Activated naive CD4-positive, alpha-beta T cell treated with anti-CD3 and anti-CD28 coated beads, Interleukin-2, amount 50 U/mL, for 24 hours (primary cell): ENCODE data around the gene PSMD4.

Experiments
- H3K27ac Mint-ChIP-seq: one replicate; pipeline ENCODE4 v1.8.0; 2021; ENCODE audit warnings: mild to moderate bottlenecking, mixed read lengths
- H3K27me3 Mint-ChIP-seq: one replicate; pipeline ENCODE4 v1.8.0; 2021; ENCODE audit warnings: mixed read lengths
- H3K36me3 Mint-ChIP-seq: one replicate; pipeline ENCODE4 v1.8.0; 2021; ENCODE audit warnings: mixed read lengths
- H3K4me1 Mint-ChIP-seq: one replicate; pipeline ENCODE4 v1.8.0; 2021; ENCODE audit warnings: mixed read lengths
- H3K4me3 Mint-ChIP-seq: one replicate; pipeline ENCODE4 v1.8.0; 2021; ENCODE audit warnings: mild to moderate bottlenecking, mixed read lengths
- H3K9me3 Mint-ChIP-seq: one replicate; pipeline ENCODE4 v1.8.0; 2021; ENCODE audit warnings: mixed read lengths

The PSMD4 gene

DNA sequence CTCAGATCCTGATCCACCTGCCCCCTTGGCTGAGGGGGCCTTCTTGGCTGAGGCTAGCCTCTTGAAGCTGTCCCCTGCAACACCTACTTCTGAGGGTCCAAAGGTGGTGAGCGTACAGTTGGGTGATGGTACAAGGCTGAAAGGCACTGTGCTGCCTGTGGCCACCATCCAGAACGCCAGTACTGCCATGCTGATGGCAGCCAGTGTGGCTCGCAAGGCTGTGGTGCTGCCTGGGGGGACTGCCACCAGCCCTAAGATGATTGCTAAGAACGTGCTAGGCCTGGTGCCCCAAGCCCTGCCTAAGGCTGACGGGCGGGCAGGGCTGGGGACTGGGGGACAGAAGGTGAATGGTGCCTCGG is 32.8 kb downstream of the PSMD4 start:
- Mint-ChIP-seq H3K36me3 (peaks cover 4% of the 10 kb centered on the region), H3K27ac (peak overlapping the region; percentile 41), H3K4me1 (peaks cover 36% of the 10 kb centered on the region), H3K27me3 (no peaks in the 10 kb centered on the region), H3K9me3 (no peaks in the 10 kb centered on the region), H3K4me3 (no peak overlapping the region)

DNA sequence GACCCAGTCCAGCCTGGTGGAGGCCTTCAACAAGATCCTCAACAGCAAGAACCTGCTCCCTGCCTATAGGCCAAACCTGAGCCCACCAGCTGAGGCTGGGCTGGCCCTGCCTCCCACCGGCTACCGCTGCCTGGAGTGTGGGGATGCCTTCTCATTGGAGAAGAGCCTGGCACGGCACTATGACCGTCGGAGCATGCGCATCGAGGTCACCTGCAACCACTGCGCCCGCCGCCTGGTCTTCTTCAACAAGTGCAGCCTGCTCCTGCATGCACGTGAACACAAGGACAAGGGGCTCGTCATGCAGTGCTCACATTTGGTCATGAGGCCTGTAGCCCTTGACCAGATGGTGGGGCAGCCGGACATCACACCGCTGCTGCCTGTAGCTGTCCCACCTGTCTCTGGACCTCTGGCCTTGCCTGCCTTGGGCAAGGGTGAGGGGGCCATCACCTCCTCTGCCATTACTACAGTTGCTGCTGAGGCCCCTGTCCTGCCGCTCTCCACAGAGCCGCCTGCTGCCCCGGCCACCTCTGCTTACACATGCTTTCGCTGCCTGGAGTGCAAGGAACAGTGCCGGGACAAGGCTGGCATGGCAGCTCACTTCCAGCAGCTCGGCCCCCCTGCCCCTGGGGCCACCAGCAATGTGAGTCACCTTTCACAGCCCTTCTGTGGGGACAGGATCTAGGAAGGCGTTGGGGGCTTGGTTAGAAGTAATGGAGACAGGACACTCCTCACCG is 33.4 kb downstream of the PSMD4 start:
- no peak overlapping the region for H3K27ac Mint-ChIP-seq
- H3K4me3 Mint-ChIP-seq: no peak overlapping the region
- no peaks in the 10 kb centered on the region for H3K27me3 Mint-ChIP-seq
- H3K4me1 Mint-ChIP-seq: peaks cover 35% of the 10 kb centered on the region
- H3K9me3 Mint-ChIP-seq: no peaks in the 10 kb centered on the region
- peaks cover 4% of the 10 kb centered on the region for H3K36me3 Mint-ChIP-seq

DNA sequence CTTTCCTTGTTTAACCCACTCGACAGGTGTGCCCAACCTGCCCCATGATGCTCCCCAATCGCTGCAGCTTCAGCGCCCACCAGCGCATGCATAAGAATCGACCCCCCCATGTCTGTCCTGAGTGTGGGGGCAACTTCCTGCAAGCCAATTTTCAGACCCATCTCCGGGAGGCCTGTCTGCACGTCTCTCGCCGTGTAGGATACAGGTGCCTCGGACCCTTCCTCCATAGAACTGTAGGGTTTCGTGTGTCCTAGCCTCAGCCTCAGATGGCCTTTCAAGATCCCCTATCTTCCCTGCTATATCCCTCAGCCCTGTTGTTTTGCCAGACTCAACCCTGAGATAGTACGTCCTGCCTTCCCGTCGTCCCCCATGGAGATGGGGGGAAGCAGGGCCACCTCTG is 34.0 kb downstream of the PSMD4 start:
- H3K27ac Mint-ChIP-seq: peak overlapping the region; percentile 25
- peaks cover 29% of the 10 kb centered on the region for H3K4me1 Mint-ChIP-seq
- H3K4me3 Mint-ChIP-seq: no peak overlapping the region
- H3K27me3 Mint-ChIP-seq: no peaks in the 10 kb centered on the region
- peaks cover 4% of the 10 kb centered on the region for H3K36me3 Mint-ChIP-seq
- H3K9me3 Mint-ChIP-seq: no peaks in the 10 kb centered on the region

DNA sequence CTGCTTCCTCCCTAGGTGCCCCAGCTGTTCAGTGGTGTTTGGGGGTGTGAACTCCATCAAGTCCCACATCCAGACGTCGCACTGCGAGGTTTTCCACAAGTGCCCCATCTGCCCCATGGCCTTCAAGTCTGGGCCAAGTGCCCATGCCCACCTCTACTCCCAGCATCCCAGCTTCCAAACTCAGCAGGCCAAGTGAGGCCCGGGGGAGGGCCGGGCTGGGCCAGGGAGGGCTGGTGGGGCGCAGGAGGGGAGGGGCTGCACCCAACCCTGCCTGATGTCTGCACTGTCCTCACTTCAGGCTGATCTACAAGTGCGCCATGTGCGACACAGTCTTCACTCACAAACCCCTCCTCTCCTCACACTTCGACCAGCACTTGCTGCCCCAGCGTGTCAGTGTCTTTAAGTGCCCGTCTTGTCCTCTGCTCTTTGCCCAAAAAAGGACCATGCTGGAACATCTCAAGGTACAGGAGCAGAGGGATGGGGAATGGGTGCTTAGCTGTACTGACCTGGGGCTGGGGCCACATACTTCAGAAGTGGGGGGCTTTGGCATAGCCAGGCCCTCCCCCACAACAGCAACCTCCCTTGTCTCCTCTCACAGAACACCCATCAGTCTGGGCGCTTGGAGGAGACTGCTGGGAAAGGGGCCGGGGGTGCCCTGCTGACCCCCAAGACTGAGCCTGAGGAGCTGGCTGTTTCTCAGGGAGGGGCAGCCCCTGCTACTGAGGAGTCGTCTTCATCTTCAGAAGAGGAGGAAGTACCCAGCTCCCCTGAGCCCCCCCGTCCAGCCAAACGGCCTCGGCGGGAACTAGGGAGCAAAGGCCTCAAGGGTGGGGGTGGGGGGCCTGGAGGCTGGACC is 34.8 kb downstream of the PSMD4 start:
- Mint-ChIP-seq H3K36me3 (peaks cover 4% of the 10 kb centered on the region), H3K4me1 (peaks cover 21% of the 10 kb centered on the region), H3K9me3 (no peaks in the 10 kb centered on the region), H3K27me3 (no peaks in the 10 kb centered on the region), H3K4me3 (no peak overlapping the region), H3K27ac (peak overlapping the region; percentile 55)

DNA sequence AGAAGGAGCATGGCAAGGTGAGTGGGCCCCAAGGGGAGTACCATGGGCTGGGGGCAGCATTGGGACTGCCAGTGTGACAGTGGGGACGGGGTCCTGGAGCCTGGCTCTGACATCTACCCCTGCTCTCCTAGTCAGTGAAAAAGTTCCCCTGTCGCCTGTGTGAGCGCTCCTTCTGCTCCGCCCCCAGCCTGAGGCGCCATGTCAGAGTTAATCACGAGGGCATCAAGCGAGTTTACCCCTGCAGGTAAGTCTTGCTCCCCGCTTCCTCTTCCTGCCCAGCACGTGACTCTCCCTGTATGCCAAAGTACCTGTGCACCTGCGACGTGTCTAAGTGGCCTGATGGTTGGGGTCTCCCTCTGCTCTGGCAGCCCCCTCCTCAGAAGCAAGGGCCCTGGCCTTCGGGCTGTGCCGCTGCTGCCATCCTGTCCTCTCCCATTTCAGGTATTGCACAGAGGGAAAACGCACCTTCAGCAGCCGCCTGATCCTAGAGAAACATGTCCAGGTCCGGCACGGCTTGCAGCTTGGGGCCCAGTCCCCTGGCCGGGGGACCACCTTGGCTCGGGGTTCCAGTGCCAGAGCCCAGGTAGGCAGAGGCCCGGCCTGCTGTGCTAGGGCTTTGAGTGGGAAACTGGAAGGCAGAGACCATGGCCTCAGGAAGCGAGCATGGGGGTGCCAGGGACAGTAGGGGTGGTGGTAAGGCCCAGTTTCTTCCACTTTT is 35.6 kb downstream of the PSMD4 start:
- Mint-ChIP-seq H3K27me3 (no peaks in the 10 kb centered on the region), H3K36me3 (peaks cover 4% of the 10 kb centered on the region), H3K27ac (no peak overlapping the region)

GRCh38 chr1:151290709-151291303 is 36.3 kb downstream of the PSMD4 start:
- no peaks in the 10 kb centered on the region for H3K27me3 Mint-ChIP-seq
- H3K27ac Mint-ChIP-seq: no peak overlapping the region
- no peak overlapping the region for H3K4me3 Mint-ChIP-seq
- peaks cover 12% of the 10 kb centered on the region for H3K4me1 Mint-ChIP-seq
- H3K36me3 Mint-ChIP-seq: peaks cover 4% of the 10 kb centered on the region
- H3K9me3 Mint-ChIP-seq: no peaks in the 10 kb centered on the region

More for the DNA sequence above, 35.6 kb downstream of the PSMD4 start:
- H3K9me3 Mint-ChIP-seq: no peaks in the 10 kb centered on the region
- H3K4me3 Mint-ChIP-seq: no peak overlapping the region
- peaks cover 13% of the 10 kb centered on the region for H3K4me1 Mint-ChIP-seq

GRCh38 chr1:151292207-151293030 is 37.9 kb downstream of the PSMD4 start:
- Mint-ChIP-seq H3K27ac (peak overlapping the region; percentile 51), H3K36me3 (peaks cover 4% of the 10 kb centered on the region), H3K9me3 (no peaks in the 10 kb centered on the region), H3K4me3 (no peak overlapping the region), H3K27me3 (no peaks in the 10 kb centered on the region), H3K4me1 (peaks cover 9% of the 10 kb centered on the region)

GRCh38 chr1:151293093-151293492 is 38.6 kb downstream of the PSMD4 start:
- no peaks in the 10 kb centered on the region for H3K27me3 Mint-ChIP-seq
- no peaks in the 10 kb centered on the region for H3K9me3 Mint-ChIP-seq
- peaks cover 4% of the 10 kb centered on the region for H3K36me3 Mint-ChIP-seq
- no peak overlapping the region for H3K4me3 Mint-ChIP-seq
- peaks cover 9% of the 10 kb centered on the region for H3K4me1 Mint-ChIP-seq
- H3K27ac Mint-ChIP-seq: peak overlapping the region; percentile 8

DNA sequence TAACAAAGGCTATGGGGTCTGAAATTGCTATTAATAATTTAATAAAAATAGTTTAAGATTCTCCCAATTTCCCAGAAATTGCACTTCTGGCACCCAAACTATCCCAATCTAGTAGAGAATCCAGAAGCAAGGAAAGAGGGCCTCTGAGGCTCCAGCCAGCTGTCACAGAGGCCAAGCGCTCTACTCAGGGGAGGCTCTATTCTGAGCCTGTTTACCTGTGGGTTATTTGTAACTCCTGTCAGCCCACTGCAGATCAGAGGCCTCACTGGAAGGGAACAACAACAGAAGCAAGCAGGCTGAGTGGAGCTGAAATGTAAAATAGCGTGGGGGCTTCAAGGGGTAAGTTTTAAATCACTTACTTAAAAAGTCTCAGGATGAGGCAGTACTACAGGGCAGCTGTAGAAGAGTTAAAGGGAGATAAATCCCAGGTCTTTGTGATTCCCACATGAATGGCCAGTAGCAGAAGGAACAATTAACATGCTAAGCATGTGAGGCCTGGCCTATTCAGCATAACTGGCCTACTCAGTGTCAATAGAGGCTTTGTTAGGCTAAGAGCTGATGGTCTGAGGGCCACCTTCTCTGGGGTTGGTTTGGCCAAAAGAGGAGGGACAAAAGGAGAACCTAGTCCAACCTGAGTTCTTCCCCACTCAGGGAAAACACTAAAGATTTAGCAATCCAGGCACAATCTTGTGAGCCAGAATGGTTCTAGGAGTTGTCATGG is 40.4 kb downstream of the PSMD4 start:
- H3K4me3 Mint-ChIP-seq: no peak overlapping the region
- H3K9me3 Mint-ChIP-seq: no peaks in the 10 kb centered on the region
- no peak overlapping the region for H3K27ac Mint-ChIP-seq
- no peaks in the 10 kb centered on the region for H3K27me3 Mint-ChIP-seq
- H3K4me1 Mint-ChIP-seq: no peaks in the 10 kb centered on the region
- peaks cover 9% of the 10 kb centered on the region for H3K36me3 Mint-ChIP-seq

- Mint-ChIP-seq H3K9me3 (no peaks in the 10 kb centered on the region), H3K27ac (peak overlapping the region; percentile 51), H3K4me1 (peaks cover 46% of the 10 kb centered on the region), H3K36me3 (peaks cover 11% of the 10 kb centered on the region), H3K4me3 (no peak overlapping the region), H3K27me3 (no peaks in the 10 kb centered on the region)
These were observed 55.3 kb downstream of the PSMD4 start for GRCh38 chr1:151309811-151310323.

- Mint-ChIP-seq H3K4me3 (peak overlapping the region; percentile 63), H3K27me3 (no peaks in the 10 kb centered on the region), H3K27ac (no peak overlapping the region), H3K36me3 (peaks cover 9% of the 10 kb centered on the region), H3K4me1 (peaks cover 52% of the 10 kb centered on the region), H3K9me3 (no peaks in the 10 kb centered on the region)
These were observed 56.5 kb downstream of the PSMD4 start for GRCh38 chr1:151311011-151311410.

DNA sequence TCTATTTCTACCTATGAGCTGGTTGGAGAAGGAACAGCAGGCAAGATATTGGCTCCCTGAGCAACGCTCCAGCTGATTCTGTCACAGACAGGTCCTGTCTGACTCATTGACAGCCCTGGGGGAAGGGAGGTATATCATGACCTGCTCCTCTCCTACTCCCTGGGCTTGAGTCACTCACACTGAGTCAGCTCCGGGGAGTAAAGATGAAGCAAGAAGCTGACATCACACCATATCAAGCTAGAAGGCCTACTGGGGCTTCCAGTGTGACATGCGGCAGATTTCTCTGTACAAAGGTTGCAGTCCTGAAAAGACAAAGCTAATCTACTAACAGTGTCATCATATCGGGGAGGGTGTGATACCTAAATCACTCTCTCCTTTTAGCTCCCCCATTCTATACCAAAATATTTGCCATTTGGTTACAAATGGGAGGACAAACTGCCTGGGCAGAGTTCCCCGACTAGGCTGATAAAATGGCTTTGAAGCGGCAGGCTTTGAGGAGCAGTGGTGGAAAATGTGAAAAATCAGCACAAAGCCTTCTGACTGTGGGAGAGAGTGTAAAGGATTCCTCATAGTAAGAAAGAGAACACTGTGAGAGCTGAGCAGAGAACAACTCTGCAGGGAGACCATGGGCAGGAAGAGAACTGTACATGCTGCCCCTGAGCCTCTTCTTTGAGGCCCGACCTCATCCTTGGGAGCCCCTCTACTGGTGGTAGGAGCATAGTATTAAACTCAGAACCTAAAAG is 57.2 kb downstream of the PSMD4 start:
- Mint-ChIP-seq H3K4me1 (peaks cover 52% of the 10 kb centered on the region), H3K27ac (peak overlapping the region; percentile 94), H3K27me3 (no peaks in the 10 kb centered on the region), H3K4me3 (peak overlapping the region; percentile 63), H3K36me3 (peaks cover 9% of the 10 kb centered on the region), H3K9me3 (no peaks in the 10 kb centered on the region)

- Mint-ChIP-seq H3K4me1 (peaks cover 53% of the 10 kb centered on the region), H3K36me3 (peaks cover 9% of the 10 kb centered on the region), H3K9me3 (no peaks in the 10 kb centered on the region), H3K27me3 (no peaks in the 10 kb centered on the region), H3K27ac (peak overlapping the region; percentile 94), H3K4me3 (peak overlapping the region; percentile 63)
These were observed 57.9 kb downstream of the PSMD4 start for GRCh38 chr1:151312411-151312810.
